Measurements from ENCODE around the gene TSPAN5.
"Not testable (repeated sequence)": the region's sequence is repeated elsewhere in the genome, so short reads cannot be mapped to it uniquely, and the experiment has no call there.

Gene TSPAN5

GRCh38 chr4:98490251-98490650, 168.2 kb downstream of the TSPAN5 start:
- Mint-ChIP-seq H3K4me1 (peaks cover 39% of the 10 kb centered on the region), H3K27ac (no peak overlapping the region), H3K4me3 (no peak overlapping the region), H3K36me3 (no peaks in the 10 kb centered on the region), H3K9me3 (no peaks in the 10 kb centered on the region)
- DNase-seq (ENCODE audit: low spot score in 2 of 2) (no peak), ATAC-seq (no peak)

GRCh38 chr4:98485816-98486345, 172.5 kb downstream of the TSPAN5 start:
- ATAC-seq (no peak), DNase-seq (ENCODE audit: low spot score in 2 of 2) (no peak)
- Mint-ChIP-seq H3K4me3 (no peak overlapping the region), H3K36me3 (peaks cover 6% of the 10 kb centered on the region), H3K4me1 (peaks cover 57% of the 10 kb centered on the region), H3K9me3 (no peaks in the 10 kb centered on the region), H3K27ac (peak overlapping the region; percentile 52)

GRCh38 chr4:98484031-98484430, 174.4 kb downstream of the TSPAN5 start:
- H3K4me1 Mint-ChIP-seq: peaks cover 73% of the 10 kb centered on the region
- peaks cover 6% of the 10 kb centered on the region for H3K36me3 Mint-ChIP-seq
- DNase-seq (ENCODE audit: low spot score in 2 of 2) (no peak), ATAC-seq (no peak)
- peak overlapping the region; percentile 68 for H3K4me3 Mint-ChIP-seq
- H3K9me3 Mint-ChIP-seq: no peaks in the 10 kb centered on the region
- peak overlapping the region; percentile 97 for H3K27ac Mint-ChIP-seq

GRCh38 chr4:98482847-98483806, 175.3 kb downstream of the TSPAN5 start:
- Mint-ChIP-seq H3K4me3 (peak overlapping the region; percentile 68), H3K27ac (peak overlapping the region; percentile 97), H3K4me1 (peaks cover 82% of the 10 kb centered on the region), H3K9me3 (no peaks in the 10 kb centered on the region), H3K36me3 (peaks cover 6% of the 10 kb centered on the region)
- peak; percentile 22 to 86 for DNase-seq (ENCODE audit: low spot score in 2 of 2)
- peak; percentile 94 for ATAC-seq

- peaks cover 6% of the 10 kb centered on the region for H3K36me3 Mint-ChIP-seq
Observed at GRCh38 chr4:98482503-98482846, 175.9 kb downstream of the TSPAN5 start.

GRCh38 chr4:98481167-98481566, 177.2 kb downstream of the TSPAN5 start:
- DNase-seq (ENCODE audit: low spot score in 2 of 2) (no peak), ATAC-seq (no peak)
- H3K36me3 Mint-ChIP-seq: peaks cover 10% of the 10 kb centered on the region
- H3K4me3 Mint-ChIP-seq: no peak overlapping the region
- peaks cover 74% of the 10 kb centered on the region for H3K4me1 Mint-ChIP-seq
- H3K27ac Mint-ChIP-seq: peak overlapping the region; percentile 97
- H3K9me3 Mint-ChIP-seq: no peaks in the 10 kb centered on the region

More at GRCh38 chr4:98482503-98482846, 175.9 kb downstream of the TSPAN5 start:
- peaks cover 84% of the 10 kb centered on the region for H3K4me1 Mint-ChIP-seq
- no peak for ATAC-seq
- H3K4me3 Mint-ChIP-seq: peak overlapping the region; percentile 68
- H3K9me3 Mint-ChIP-seq: no peaks in the 10 kb centered on the region
- DNase-seq (ENCODE audit: low spot score in 2 of 2): no peak
- H3K27ac Mint-ChIP-seq: peak overlapping the region; percentile 97

- Mint-ChIP-seq H3K4me1 (peaks cover 68% of the 10 kb centered on the region), H3K4me3 (no peak overlapping the region), H3K9me3 (no peaks in the 10 kb centered on the region), H3K27ac (no peak overlapping the region), H3K36me3 (peaks cover 15% of the 10 kb centered on the region)
- DNase-seq (ENCODE audit: low spot score in 2 of 2) (no peak), ATAC-seq (no peak)
Observed at GRCh38 chr4:98480535-98480934, 177.9 kb downstream of the TSPAN5 start.

GRCh38 chr4:98479590-98479989, 178.8 kb downstream of the TSPAN5 start:
- DNase-seq (ENCODE audit: low spot score in 2 of 2); ATAC-seq; H3K9me3 Mint-ChIP-seq: not testable (repeated sequence)
- H3K4me3 Mint-ChIP-seq: peak overlapping the region; percentile 18
- H3K4me1 Mint-ChIP-seq: peaks cover 61% of the 10 kb centered on the region
- peaks cover 20% of the 10 kb centered on the region for H3K36me3 Mint-ChIP-seq
- peak overlapping the region; percentile 48 for H3K27ac Mint-ChIP-seq

GRCh38 chr4:98476891-98477290, 181.5 kb downstream of the TSPAN5 start:
- peaks cover 19% of the 10 kb centered on the region for H3K36me3 Mint-ChIP-seq
- H3K9me3 Mint-ChIP-seq: no peaks in the 10 kb centered on the region
- no peak for ATAC-seq
- peaks cover 46% of the 10 kb centered on the region for H3K4me1 Mint-ChIP-seq
- DNase-seq (ENCODE audit: low spot score in 2 of 2): no peak
- H3K4me3 Mint-ChIP-seq: no peak overlapping the region
- H3K27ac Mint-ChIP-seq: no peak overlapping the region

GRCh38 chr4:98474408-98474844, 184.0 kb downstream of the TSPAN5 start:
- Mint-ChIP-seq H3K9me3 (no peaks in the 10 kb centered on the region), H3K4me3 (no peak overlapping the region), H3K27ac (no peak overlapping the region), H3K4me1 (peaks cover 46% of the 10 kb centered on the region), H3K36me3 (peaks cover 29% of the 10 kb centered on the region)
- peak; percentile 77 for ATAC-seq
- DNase-seq (ENCODE audit: low spot score in 2 of 2): no peak

- Mint-ChIP-seq H3K36me3 (peaks cover 29% of the 10 kb centered on the region), H3K9me3 (no peaks in the 10 kb centered on the region), H3K27ac (no peak overlapping the region), H3K4me1 (peaks cover 33% of the 10 kb centered on the region), H3K4me3 (no peak overlapping the region)
- no peak for DNase-seq (ENCODE audit: low spot score in 2 of 2)
- ATAC-seq: peak; percentile 31
Observed at GRCh38 chr4:98473046-98473445, 185.4 kb downstream of the TSPAN5 start.

GRCh38 chr4:98470831-98471230, 187.6 kb downstream of the TSPAN5 start:
- ATAC-seq (peak; percentile 35), DNase-seq (ENCODE audit: low spot score in 2 of 2) (no peak)
- Mint-ChIP-seq H3K4me1 (peaks cover 41% of the 10 kb centered on the region), H3K27ac (peak overlapping the region; percentile 45), H3K9me3 (no peaks in the 10 kb centered on the region), H3K4me3 (no peak overlapping the region), H3K36me3 (peaks cover 23% of the 10 kb centered on the region)

GRCh38 chr4:98470366-98470765, 188.0 kb downstream of the TSPAN5 start:
- Mint-ChIP-seq H3K4me3 (no peak overlapping the region), H3K27ac (peak overlapping the region; percentile 45), H3K4me1 (peaks cover 41% of the 10 kb centered on the region), H3K36me3 (peaks cover 19% of the 10 kb centered on the region), H3K9me3 (no peaks in the 10 kb centered on the region)
- DNase-seq (ENCODE audit: low spot score in 2 of 2): no peak
- no peak for ATAC-seq

GRCh38 chr4:98469771-98470170, 188.6 kb downstream of the TSPAN5 start:
- Mint-ChIP-seq H3K36me3 (peaks cover 15% of the 10 kb centered on the region), H3K9me3 (no peaks in the 10 kb centered on the region), H3K4me1 (peaks cover 41% of the 10 kb centered on the region), H3K4me3 (no peak overlapping the region), H3K27ac (no peak overlapping the region)
- DNase-seq (ENCODE audit: low spot score in 2 of 2) (no peak), ATAC-seq (no peak)

GRCh38 chr4:98468709-98469108, 189.7 kb downstream of the TSPAN5 start:
- H3K9me3 Mint-ChIP-seq: no peaks in the 10 kb centered on the region
- peaks cover 15% of the 10 kb centered on the region for H3K36me3 Mint-ChIP-seq
- H3K4me1 Mint-ChIP-seq: peaks cover 36% of the 10 kb centered on the region
- no peak overlapping the region for H3K4me3 Mint-ChIP-seq
- no peak overlapping the region for H3K27ac Mint-ChIP-seq
- DNase-seq (ENCODE audit: low spot score in 2 of 2) (no peak), ATAC-seq (no peak)

GRCh38 chr4:98467627-98468072, 190.8 kb downstream of the TSPAN5 start:
- ATAC-seq (peak; percentile 92), DNase-seq (ENCODE audit: low spot score in 2 of 2) (peak; percentile 36 to 76)
- Mint-ChIP-seq H3K27ac (no peak overlapping the region), H3K36me3 (peaks cover 15% of the 10 kb centered on the region), H3K9me3 (no peaks in the 10 kb centered on the region), H3K4me3 (peak overlapping the region; percentile 65), H3K4me1 (peaks cover 36% of the 10 kb centered on the region)
